MM.1S (cell line): Measurements from ENCODE around the gene ADSS1.

Experiments used
- DNase-seq: peaks from one replicate; pipeline ENCODE4 v3.0.0-alpha.2; 2015
- H2AFZ ChIP-seq: fragments of 300-600 bp; sonication (generic); 2 replicates; pipeline ENCODE4 v1.6.0; 2016; ENCODE audit warnings: antibody characterized with exemption, low read length
- H3F3A ChIP-seq: fragments of 300-600 bp; sonication (generic); 2 replicates; pipeline ENCODE4 v1.6.1; 2016; ENCODE audit warnings: mild to moderate bottlenecking, antibody characterized with exemption, low read length, moderate library complexity, mixed read lengths; ENCODE audit not compliant: insufficient read depth
- H3K27ac ChIP-seq: fragments of 300-600 bp; sonication (generic); 2 replicates; pipeline ENCODE4 v1.5.1; 2016; ENCODE audit warnings: mild to moderate bottlenecking, low read length
- H3K27me3 ChIP-seq: fragments of 300-600 bp; sonication (generic); replicated peaks from 2 replicates; pipeline ENCODE4 v1.6.0; 2016; ENCODE audit warnings: low read length; ENCODE audit not compliant: insufficient read depth
- H3K36me3 ChIP-seq: fragments of 300-600 bp; sonication (generic); replicated peaks from 2 replicates; pipeline ENCODE4 v1.6.1; 2016; ENCODE audit warnings: mild to moderate bottlenecking, low read length, mixed read lengths; ENCODE audit not compliant: insufficient read depth
- H3K4me1 ChIP-seq: fragments of 300-600 bp; sonication (generic); 2 replicates; pipeline ENCODE4 v1.6.1; 2016; ENCODE audit warnings: low read length, mixed read lengths
- H3K4me2 ChIP-seq: fragments of 300-600 bp; sonication (generic); 2 replicates; pipeline ENCODE4 v1.6.0; 2016; ENCODE audit warnings: low read depth, low read length
- H3K4me3 ChIP-seq: fragments of 300-600 bp; sonication (generic); 2 replicates; pipeline ENCODE4 v1.5.1; 2016; ENCODE audit warnings: low read length, mixed read lengths
- H3K79me2 ChIP-seq: fragments of 300-600 bp; sonication (generic); 2 replicates; pipeline ENCODE4 v1.6.1; 2016; ENCODE audit warnings: mixed run types, low read length, mixed read lengths
- H3K9ac ChIP-seq: fragments of 300-600 bp; sonication (generic); 2 replicates; pipeline ENCODE4 v1.6.1; 2016; ENCODE audit warnings: low read length, mixed read lengths
- H3K9me2 ChIP-seq: fragments of 300-600 bp; sonication (generic); replicated peaks from 2 replicates; pipeline ENCODE4 v1.6.1; 2016; ENCODE audit warnings: mild to moderate bottlenecking, low read length, mixed read lengths; ENCODE audit not compliant: insufficient read depth
- H3K9me3 ChIP-seq: fragments of 300-600 bp; sonication (generic); replicated peaks from 2 replicates; pipeline ENCODE4 v1.6.1; 2016; ENCODE audit warnings: mild to moderate bottlenecking, low read length, mixed read lengths; ENCODE audit not compliant: insufficient read depth
- H4K20me1 ChIP-seq: fragments of 300-600 bp; sonication (generic); 2 replicates; pipeline ENCODE4 v1.6.1; 2016; ENCODE audit warnings: mild to moderate bottlenecking, low read length, moderate library complexity, mixed read lengths; ENCODE audit not compliant: insufficient read depth
- EZH2 ChIP-seq: fragments of 300-600 bp; sonication (generic); optimal IDR thresholded peaks from 2 replicates; pipeline ENCODE3; 2017; ENCODE audit warnings: low read depth, mild to moderate bottlenecking, antibody characterized with exemption, low read length, mixed read lengths
- EZH2phosphoT487 ChIP-seq: fragments of 300-600 bp; sonication (generic); IDR thresholded peaks from 2 replicates; pipeline ENCODE4 v1.6.1; 2018; ENCODE audit warnings: antibody characterized with exemption, low read length
- TF ChIP-seq, protein P1 (sequence below): fragments of 300-600 bp; sonication (generic); IDR thresholded peaks from 2 replicates; pipeline ENCODE4 v1.5.1; 2016; ENCODE audit warnings: antibody characterized with exemption, low read length, mixed read lengths

ADSS1 gene

GRCh38 chr14:104684449-104684821, 39.6 kb upstream of the ADSS1 start:
- no peak overlapping the region for H2AFZ ChIP-seq
- H3K4me2 ChIP-seq, result no peak overlapping the region
- no peaks in the 10 kb centered on the region for H3F3A ChIP-seq
- H3K9me3 ChIP-seq, result no peaks in the 10 kb centered on the region
- H4K20me1 ChIP-seq, result no peaks in the 10 kb centered on the region
- no peaks in the 10 kb centered on the region for H3K9me2 ChIP-seq
- H3K9ac ChIP-seq, result no peak overlapping the region
- no peaks in the 10 kb centered on the region for H3K4me1 ChIP-seq
- TF ChIP-seq EZH2phosphoT487, result no peak
- H3K27me3 ChIP-seq, result no peaks in the 10 kb centered on the region; the same call in 1 of the 2 replicates
- H3K4me3 ChIP-seq, result no peak overlapping the region
- H3K27ac ChIP-seq, result no peak overlapping the region
- no peak for DNase-seq
- H3K36me3 ChIP-seq, result no peaks in the 10 kb centered on the region
- H3K79me2 ChIP-seq, result no peaks in the 10 kb centered on the region

GRCh38 chr14:104685216-104685997, 38.6 kb upstream of the ADSS1 start:
- Histone ChIP-seq H3K4me2 (no peak overlapping the region), H3K79me2 (peaks cover 5% of the 10 kb centered on the region; the same call in 1 of the 2 replicates), H3K9ac (no peak overlapping the region), H3K36me3 (no peaks in the 10 kb centered on the region), H3K9me3 (no peaks in the 10 kb centered on the region), H4K20me1 (no peaks in the 10 kb centered on the region), H3F3A (no peaks in the 10 kb centered on the region), H3K4me1 (no peaks in the 10 kb centered on the region), H3K27me3 (no peaks in the 10 kb centered on the region; the same call in 1 of the 2 replicates), H2AFZ (no peak overlapping the region), H3K9me2 (no peaks in the 10 kb centered on the region), H3K27ac (no peak overlapping the region), H3K4me3 (no peak overlapping the region)
- no peak for TF ChIP-seq EZH2
- TF ChIP-seq, protein P1, sequence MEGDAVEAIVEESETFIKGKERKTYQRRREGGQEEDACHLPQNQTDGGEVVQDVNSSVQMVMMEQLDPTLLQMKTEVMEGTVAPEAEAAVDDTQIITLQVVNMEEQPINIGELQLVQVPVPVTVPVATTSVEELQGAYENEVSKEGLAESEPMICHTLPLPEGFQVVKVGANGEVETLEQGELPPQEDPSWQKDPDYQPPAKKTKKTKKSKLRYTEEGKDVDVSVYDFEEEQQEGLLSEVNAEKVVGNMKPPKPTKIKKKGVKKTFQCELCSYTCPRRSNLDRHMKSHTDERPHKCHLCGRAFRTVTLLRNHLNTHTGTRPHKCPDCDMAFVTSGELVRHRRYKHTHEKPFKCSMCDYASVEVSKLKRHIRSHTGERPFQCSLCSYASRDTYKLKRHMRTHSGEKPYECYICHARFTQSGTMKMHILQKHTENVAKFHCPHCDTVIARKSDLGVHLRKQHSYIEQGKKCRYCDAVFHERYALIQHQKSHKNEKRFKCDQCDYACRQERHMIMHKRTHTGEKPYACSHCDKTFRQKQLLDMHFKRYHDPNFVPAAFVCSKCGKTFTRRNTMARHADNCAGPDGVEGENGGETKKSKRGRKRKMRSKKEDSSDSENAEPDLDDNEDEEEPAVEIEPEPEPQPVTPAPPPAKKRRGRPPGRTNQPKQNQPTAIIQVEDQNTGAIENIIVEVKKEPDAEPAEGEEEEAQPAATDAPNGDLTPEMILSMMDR, result no peak
- TF ChIP-seq EZH2phosphoT487, result no peak
- no peak for DNase-seq

DNA sequence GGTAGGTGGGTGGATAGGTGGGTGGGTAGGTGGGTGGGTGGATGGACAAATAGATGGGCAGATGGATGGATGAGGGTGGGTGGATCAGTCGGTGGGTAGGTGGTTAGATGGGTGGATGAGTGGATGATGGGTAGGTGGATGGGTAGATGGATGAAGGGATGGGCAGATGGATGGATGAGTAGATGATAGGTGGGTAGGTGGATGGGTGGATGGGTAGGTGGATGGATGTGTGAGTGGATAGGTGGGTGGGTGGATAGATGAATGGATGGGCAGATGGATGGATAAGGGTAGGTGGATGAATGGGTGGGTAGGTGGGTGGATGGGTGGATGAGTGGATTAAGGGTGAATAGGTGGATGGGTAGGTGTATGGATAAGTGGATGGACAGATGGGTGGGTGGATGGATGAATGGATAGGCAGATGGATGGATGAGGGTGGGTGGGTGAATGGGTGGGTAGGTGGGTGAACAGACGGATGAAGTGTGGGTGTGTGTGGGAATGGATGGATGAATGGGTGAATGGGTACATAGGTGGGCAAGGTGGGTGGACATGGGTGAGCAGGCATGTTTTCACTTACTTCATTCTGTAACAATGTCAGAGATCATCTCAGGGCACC, 37.9 kb upstream of the ADSS1 start:
- no peak overlapping the region for H3K4me3 ChIP-seq
- DNase-seq, result no peak
- no peaks in the 10 kb centered on the region for H3K9me3 ChIP-seq
- no peaks in the 10 kb centered on the region for H3K9me2 ChIP-seq
- H3K79me2 ChIP-seq, result peaks cover 11% of the 10 kb centered on the region
- no peaks in the 10 kb centered on the region for H3K4me1 ChIP-seq
- no peak overlapping the region for H3K4me2 ChIP-seq
- no peaks in the 10 kb centered on the region for H4K20me1 ChIP-seq
- H3K9ac ChIP-seq, result no peak overlapping the region
- no peaks in the 10 kb centered on the region for H3K36me3 ChIP-seq
- H3F3A ChIP-seq, result no peaks in the 10 kb centered on the region
- H3K27me3 ChIP-seq, result no peaks in the 10 kb centered on the region; the same call in 1 of the 2 replicates
- TF ChIP-seq, protein P1, result no peak
- TF ChIP-seq EZH2phosphoT487 (no peak), EZH2 (no peak)
- no peak overlapping the region for H2AFZ ChIP-seq
- no peak overlapping the region for H3K27ac ChIP-seq
